Adrenal gland (tissue), 5 donors: Measurements from ENCODE around the gene CGRRF1.

Experiments
- CTCF ChIP-seq, 6 experiments: fragments of 450-650 bp in 4 of 6; fragments of 200-600 bp in 2 of 6; sonication (generic) in 1 of 6; IDR thresholded peaks; 1 replicate in 5 of 6; 2 replicates in 1 of 6; pipeline versions ENCODE4 v1.5.1 to v1.8.0; 2016 to 2021; ENCODE audit warnings: antibody characterized with exemption in 6 of 6, mild to moderate bottlenecking in 2 of 6, moderate library complexity in 1 of 6
- POLR2A ChIP-seq, 2 donors: fragments of 450-650 bp; IDR thresholded peaks; one replicate each; pipeline ENCODE4 v1.6.1; 2017; ENCODE audit warnings: antibody characterized with exemption in 2 of 2, mild to moderate bottlenecking in 2 of 2, moderate library complexity in 1 of 2
- donor health status: DM: no; HTN: no; CAD: no.

GRCh38 chr14:54556535-54556934 lies 46.8 kb downstream of the CGRRF1 start:
- no peak for TF ChIP-seq CTCF (IDR thresholded peaks at IDR 0.05)
- no peak for TF ChIP-seq POLR2A (IDR thresholded peaks at IDR 0.05)
